ENCODE measurements around the gene EIF1.
"Not testable (repeated sequence)": the region's sequence is repeated elsewhere in the genome, so short reads cannot be mapped to it uniquely, and the experiment has no call there.

EIF1 gene

GRCh38 chr17:41688641-41689496, at the start of gene EIF1:
EIF1 (plus strand) TSS chr17:41688885; CDS start chr17:41689039, 154 bp downstream.
- peak; percentile 76 for DNase-seq

DNA sequence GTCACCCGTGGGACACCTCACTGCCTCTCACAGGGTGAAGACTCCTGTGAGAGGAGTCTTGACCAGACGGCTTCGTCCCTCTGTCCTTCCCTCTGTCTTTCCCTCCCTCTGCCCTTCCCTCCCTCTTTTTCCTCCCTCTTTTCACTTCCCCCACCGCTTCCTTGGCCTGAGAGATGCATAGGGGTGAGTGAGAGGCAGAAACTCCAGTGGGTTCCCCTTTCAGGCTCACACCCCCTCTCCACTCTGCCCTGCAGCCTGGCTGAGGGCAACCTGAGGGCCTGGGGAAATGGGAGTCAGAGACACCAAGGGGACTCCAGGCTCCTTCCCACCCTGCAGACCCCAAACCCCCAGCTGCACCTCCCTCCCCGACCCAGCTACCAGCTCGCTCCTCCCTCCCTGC, 49.7 kb upstream of the EIF1 start:
- no peak for DNase-seq

GRCh38 chr17:41639492-41640473, 48.9 kb upstream of the EIF1 start:
- DNase-seq = no peak

DNA sequence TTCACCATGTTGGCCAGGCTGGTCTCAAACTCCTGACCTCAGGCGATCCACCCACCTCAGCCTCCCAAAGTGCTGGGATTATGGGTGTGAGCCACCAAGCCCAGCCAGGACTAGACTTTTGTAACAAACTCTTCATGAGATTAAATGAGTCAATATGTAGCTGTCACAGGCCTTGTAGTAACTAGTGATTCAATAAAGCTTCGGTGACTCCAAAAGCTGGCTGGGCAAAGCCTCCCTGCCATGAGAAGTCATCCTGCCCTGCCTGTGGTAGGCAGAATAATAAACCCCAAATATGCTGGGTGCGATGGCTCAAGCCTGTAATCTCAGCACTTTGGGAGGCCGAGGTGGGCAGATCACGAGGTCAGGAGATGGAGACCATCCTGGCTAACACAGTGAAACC, 48.1 kb upstream of the EIF1 start:
- DNase-seq = not testable (repeated sequence)

DNA sequence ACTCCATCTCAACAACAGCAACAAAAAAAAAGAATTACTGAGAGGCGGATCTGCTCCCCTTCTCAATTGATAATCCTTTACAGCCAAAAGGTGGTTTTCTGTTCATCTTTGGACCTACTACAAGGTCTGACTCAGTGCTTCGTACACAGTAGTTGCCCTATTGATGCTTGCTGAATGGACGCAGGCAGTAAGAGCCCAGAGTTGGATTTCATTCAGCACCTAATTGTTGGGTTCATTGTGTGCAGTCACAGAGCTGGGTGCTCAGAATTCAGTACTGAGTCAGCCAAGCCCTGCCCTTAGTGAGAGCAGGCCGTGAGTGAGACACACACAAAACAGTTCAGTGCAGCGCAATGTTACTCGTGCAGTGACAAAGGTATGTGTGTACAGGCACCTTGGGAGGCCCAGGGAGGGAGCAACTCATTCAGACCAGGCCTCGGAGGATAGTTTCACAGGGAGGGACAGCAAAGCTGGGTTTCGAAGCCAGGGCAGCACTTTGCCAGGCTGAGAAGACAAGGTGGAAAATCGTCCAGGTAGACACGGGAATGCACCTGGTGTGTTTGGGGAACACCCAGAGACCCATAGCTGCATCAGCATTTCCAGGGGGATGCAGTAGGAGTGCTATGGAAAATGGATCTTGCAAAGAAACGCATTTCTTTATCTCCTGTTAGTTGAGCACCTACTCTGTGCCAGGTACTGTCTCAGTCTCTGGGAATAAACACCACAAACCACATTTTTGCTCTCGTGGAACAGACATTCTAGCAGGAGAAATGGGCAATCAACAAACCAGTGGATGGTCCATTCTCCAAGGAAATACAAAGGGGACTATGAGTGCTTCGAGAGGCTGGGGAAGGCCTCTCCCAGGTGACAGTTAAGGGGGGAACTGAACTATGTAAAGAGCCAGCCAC, 46.2 kb upstream of the EIF1 start:
- no peak for DNase-seq

- DNase-seq = no peak
These were observed 41.5 kb upstream of the EIF1 start for GRCh38 chr17:41647038-41647813.

DNA sequence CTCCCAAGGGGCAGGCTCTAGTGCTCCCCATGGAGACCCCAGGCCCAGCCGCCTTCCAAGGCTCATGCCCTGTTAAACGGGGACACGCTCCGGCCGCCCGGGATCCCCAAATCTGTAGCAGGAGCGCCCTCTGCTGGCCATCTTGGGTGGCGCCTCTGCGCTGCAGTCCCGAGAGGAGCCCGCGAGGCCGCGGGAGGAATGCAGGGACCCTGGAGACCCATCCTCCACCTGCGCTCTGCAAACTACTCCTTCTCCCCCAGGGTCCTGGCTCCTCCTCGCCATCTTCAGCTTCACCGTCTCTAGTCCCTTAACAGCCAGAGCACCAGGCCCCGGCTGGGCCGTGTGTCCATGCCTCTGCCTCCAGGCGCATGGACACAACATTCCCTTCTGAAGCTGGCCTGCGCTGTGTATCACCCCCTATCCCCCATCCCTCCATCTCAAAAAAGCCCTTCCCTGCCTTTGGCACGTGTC, 40.7 kb upstream of the EIF1 start:
- peak; percentile 78 for DNase-seq

DNA sequence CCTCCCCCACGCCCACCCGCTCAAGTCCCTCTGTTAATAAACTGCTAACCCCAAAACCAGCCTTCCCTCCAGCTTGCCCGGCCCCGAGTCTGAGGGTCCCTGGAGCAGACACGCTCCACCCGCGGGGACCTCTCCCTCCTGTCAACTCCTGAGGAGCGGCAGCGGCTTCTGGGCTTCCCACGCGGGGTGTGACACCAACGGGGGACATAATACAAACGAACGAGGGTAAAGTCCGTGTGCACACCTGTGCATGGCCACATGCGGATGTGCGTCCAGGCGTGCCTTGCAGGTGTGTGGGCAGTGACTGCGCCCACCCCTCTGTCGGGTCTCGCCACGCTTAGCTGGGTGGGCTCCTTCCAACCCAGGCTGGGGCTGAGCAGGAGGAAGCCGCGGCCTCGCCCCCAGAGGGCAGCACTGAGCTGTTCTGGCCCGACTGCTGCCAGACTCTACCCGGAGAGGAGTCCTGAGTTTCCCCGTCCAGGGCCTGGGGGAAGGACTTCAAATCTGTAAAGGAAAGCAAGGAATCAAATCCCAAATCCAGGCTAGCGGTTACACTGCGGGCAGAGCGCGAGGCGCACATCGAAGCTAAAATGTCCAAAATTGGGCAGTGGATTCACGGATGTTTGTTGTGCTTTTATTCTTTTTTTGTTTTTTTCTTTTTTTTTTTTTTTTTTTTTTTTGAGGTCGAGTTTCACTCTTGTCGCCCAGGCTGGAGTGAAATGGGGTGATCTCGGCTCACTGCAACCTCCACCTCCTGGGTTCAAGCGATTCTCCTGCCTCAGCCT, 40.1 kb upstream of the EIF1 start:
- peak; percentile 69 for DNase-seq

DNA sequence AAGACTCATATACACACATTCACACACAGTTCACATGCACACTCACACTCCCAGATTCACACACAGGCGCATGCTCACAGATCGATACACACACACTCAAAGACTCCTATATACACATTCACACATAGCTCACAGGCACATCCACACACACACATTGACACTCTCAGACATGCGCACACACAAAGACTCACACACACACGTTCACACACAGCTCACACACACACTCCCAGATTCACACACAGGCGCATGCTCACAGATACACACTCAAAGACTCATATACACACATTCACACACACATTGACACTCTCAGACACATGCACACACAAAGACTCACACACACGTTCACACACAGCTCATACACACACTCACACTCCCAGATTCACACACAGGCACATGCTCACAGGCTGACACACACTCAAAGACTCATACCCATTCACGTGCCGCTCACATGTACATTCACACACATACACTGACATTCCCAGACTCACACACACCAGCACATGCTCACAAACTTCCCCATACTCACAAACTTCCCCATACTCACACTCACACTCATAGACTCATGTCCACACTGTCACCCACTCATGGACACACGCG, 38.7 kb upstream of the EIF1 start:
- DNase-seq = no peak

DNA sequence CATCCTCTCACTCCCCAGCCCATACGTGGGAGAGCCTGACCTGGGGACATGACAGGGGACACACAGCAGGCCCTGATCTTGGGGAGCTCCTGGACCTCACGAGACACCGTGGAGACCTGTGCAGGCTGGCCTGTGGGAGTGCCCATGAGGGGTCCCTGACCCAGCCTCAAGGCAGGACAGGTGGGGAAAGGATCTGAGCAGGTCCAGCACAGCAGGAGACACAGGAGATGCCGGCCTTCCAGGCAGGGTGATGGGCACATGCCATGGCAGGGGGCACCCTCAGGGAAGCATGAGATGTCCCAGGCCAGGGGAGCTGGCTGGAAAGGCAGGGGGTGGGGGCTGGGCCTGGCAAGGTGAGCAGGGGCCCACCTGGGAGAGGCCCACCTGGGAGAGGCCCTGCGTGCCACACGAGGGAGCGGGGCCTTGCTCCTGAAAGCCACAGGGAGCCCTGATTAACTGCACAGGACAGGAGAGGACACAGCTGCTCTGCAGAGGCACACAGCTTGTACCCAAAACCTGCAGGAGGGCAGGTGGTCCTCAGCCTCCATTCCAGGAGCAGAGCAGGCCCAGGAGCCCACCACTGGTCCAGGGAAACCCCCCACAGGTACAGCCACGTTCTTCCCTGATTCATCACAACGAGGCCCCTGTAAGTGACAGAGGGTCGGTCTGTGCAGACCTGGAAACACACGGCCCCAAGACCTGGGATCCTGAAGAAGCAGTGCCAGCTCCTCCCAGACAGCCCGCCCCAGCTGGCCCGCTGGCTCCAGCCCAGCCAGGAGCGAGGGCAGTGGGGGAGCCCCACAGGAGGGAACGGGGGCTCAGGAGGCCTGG, 37.7 kb upstream of the EIF1 start:
- no peak for DNase-seq

- no peak for DNase-seq
These were observed 36.8 kb upstream of the EIF1 start for GRCh38 chr17:41651625-41652460.

DNA sequence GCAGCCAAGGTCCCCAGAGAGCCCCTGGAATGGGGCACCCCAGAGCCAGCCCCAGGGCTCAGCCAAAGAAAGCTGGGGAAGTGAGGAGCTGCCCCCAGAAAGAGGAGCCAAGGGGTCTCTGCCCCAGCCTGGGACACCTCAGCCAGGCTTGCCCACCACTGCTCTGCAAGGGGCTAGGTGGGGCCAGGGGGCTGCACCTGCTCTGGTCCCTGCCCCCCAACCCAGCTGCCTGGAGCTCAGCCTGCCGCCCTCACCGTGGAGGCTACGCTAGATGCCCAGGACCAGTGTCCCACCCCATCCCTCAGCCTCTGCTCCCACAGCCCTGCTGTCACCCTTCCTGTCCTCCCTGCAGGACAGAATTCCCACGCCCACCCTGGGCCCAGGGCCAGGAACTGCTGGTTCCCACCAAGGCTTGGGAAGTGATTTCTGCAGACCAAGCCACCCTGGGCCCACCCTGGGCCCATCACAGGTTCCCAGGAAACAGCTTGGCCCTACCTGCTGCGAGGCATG, 36.2 kb upstream of the EIF1 start:
- DNase-seq = no peak

DNA sequence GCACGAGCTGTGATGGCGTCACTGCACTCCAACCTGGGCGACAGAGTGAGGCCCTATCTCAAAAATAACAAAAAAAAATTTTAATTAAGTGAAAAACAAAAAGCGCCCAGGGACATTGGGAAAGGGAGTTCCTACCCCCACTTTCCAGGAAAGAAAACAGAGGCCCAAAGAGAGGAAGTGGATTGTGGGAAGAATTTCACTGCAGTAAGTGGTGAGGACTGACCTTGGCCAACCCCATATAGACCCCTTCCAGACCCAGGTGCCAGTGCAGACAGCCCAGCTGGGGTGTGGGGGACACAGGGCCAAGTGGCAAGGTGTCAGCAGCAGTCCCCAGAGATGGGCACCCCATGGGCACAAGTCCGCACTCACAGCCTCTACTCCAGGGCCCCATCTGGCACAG, 35.3 kb upstream of the EIF1 start:
- no peak for DNase-seq

DNA sequence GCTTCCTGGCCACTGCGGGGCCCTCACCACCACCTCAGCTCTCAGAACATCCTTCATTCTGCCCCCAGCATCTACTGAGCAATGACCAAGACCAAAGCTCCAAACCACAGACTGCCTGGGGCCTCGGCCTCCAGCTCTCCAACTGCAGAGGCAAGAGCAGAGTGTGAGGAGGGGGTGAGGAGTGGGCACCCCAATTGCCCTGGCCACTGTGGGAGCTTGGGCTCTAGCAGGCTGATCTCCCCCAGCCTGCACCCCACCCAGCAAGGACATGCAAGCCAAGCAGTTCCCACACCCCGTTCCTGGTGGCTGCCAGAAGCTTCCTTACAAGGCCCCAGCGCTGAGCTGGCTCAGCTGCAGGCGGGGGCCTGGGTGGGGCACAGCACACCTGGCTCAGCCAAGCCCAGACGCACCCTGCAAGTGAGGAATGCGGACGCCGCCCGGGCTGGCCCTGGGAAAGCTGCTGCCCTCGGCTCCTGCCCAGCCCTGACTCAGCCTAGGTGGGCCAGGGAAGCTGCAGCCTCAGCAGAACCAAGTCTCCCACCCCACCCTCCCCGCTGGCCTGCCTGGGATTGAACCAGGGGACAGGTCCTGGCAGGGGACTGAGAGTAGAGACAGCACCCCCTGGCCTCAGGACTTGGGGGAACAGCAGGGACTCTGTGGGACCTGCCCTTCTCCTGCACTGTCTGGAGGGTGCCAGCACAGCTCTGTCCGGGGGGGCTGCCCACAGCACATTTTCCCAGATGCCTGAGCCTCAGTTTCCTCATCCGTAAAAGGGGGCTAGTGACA, 34.6 kb upstream of the EIF1 start:
- DNase-seq = no peak

GRCh38 chr17:41654678-41655607, 33.7 kb upstream of the EIF1 start:
- DNase-seq = no peak

DNA sequence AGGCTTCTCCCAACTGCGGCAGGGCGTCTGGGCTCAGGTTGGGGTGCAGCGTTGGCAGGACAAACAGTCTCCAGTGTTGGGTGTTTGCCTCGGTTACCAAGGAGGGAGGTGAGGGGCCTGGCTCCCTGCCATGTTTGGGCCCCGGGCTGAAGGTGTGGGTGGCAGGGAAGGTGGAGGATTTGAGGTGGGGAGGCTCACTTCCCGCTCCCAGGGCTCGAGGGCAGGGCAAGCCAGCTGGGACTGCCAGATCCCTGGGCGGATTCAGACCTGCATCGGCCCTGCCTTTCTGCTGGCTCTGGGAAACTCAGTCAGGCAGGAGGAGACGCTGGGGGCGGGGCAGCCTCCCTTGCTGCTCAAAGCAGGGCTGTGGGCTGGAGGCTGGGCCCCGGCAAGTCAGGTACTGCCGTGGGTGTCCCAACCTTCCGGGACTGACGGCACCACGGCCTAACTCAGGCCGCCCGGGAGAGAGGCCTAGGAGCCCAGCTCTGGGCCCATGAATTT, 33.0 kb upstream of the EIF1 start:
- DNase-seq = no peak

All from 8988T (cell line).